Smooth muscle cell of the brain vasculature (primary cell): ENCODE results near the gene KAZN.

Source experiments
- DNase-seq: peaks from one replicate; pipeline ENCODE4 v3.0.0-alpha.2; 2012; ENCODE audit warnings: low read depth, low spot score

The KAZN gene

DNA sequence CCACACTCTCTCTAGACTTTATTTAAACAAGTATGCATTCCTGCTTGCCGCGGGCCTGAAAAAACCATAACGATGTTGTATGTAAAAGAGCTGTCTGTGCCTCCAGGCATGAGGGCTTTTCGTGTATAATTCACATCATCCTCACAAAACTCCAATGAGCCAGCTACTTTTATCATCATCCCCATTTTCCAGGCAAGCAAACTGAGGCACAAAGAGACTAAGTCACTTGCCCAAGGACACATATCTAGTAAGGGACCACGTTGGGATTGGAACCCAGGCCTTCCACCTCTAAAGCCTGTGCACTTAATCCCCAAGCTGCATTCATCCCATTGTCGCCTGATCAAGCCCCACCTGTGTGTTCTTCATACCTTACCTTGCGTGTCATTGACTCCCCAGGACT lies 226.9 kb downstream of the KAZN start:
- DNase-seq = no peak

DNA sequence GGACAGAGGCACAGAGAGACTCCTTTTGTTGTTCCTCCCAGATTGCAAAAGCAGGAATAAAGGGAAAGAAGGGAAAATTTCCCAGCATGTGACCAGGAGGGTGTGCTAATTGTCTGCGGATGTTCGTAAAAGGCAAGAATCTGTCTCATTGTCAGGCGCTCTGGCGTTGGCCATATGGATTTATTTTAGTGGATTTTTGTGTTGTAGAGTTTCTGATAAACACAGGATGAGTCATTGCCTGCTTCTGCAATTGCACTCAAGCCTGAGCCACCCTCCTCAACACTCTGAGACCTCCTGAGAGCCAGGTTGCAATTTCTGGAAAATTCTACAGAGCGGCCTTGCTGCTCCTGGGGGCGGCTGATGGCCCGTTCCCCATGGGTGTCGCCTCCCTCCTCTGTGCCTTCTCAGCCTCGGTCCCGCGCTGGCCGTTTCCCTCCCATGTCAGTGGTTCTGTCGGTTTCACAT lies 227.7 kb downstream of the KAZN start:
- no peak for DNase-seq

DNA sequence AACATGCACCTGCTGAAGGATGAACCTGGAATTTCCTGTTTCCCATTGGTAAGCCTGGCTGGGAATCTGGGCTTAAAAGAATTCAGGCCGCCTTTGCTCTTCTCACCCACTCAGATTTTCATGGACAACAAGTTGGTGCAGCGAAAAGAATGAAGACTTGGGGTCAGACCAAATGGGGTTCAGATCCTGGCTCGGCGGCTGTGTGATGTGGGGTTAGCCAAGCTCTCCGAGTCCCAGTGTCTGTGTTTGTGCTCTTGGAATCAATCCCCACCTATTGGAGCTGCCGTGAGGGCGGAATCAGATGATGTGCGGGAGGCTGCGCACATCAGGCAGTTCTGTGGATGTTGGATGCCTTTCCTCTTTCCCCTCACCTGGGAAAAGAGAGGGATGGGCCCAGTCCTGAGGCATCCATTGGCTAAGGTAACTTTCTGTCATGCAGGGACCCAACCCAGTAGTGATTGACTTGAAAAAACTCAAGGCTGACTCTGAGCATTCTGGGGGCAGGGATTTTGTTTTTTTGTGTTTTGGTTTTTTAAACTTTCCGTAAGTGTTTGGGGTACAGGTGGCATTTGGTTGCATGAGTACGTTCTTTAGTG lies 228.3 kb downstream of the KAZN start:
- no peak for DNase-seq

DNA sequence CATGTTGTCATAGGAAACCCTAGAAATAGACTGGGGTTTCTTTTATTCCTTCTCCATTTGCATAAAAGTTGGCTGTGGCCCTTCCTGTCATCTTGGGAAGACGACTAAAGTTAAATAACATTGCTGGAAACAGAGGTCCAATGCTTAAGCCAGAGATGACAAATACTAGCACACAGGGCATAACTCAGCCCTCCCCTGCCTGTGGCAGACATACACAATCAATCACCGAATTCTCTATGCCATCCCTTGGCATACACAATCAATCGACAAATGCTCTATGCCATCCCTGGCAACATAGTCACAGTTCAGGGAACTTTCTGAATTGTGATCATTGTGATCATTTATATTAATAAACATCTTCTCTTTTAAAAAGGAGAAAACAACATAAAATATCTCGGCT lies 229.4 kb downstream of the KAZN start:
- DNase-seq = no peak

DNA sequence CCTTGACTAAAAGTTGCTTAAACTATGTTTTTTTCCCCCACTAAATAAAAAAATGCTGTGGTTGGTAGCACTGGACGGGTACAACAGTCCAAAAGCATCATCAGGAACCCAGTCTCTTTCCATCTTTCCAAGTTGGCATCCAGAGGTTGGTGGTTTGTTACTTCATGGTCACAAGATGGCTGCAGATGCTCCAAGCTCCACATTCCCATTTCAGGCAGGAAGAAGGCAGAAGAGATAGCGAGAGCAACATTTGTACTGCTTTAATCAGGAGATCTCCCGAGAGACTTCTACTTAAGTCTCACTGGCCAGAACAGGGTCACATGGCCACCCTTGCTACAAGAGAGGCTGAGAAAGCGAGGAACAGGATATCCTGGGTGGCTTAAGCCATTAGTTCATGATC lies 230.2 kb downstream of the KAZN start:
- DNase-seq = no peak

DNA sequence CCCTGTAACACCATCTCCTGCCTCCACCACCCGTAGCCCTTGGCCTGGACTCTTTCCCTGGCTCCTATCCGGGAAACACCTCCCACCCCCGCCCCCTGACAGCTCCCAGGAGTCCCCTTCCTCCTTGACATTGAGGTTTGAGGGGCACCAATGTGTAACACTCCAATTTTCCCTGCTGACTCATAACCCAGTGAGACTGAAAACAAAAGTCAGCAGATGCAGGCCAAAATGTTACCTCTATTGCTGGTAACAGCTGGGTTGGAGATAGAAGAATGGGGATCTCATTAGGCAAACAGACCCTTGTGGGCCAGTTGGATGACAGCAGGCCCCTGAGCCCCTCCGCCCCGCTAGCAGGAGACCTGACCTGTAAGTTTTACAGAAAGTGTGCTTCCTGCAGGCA lies 237.2 kb downstream of the KAZN start:
- DNase-seq = no peak

DNA sequence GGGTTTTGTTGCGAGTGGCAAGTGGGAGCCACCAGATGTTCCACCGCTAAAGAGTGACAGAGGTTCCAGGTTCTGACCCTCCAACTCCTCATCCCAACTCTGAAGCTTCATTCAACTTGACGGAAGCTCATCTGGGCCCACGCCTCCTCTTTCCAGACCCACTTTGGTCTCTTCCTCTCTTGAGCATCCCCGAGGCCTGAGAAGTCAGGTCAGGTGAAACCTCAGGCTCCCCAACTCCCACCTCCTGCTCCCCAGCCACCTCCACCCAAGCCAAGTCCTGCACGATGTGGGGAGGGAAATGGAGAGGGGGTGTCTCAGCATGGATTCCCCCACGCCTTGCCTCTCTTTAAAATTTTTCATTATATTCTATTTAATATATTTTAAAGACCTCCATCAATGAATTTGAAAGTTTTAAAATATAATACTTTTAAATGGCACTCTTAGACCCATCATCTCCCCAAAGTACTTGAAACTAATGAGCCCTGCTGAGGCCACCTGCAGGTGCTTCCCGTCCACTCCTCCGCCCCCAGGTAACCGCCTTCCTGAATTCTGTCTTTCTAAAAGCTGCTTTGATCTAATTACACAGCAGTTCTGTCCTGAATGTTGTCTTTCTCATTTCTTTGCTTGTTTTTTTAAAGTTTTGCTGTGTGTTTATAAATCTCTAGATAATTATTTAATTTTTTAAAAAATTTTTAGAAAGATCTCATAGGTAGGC lies 238.1 kb downstream of the KAZN start:
- DNase-seq = no peak

DNA sequence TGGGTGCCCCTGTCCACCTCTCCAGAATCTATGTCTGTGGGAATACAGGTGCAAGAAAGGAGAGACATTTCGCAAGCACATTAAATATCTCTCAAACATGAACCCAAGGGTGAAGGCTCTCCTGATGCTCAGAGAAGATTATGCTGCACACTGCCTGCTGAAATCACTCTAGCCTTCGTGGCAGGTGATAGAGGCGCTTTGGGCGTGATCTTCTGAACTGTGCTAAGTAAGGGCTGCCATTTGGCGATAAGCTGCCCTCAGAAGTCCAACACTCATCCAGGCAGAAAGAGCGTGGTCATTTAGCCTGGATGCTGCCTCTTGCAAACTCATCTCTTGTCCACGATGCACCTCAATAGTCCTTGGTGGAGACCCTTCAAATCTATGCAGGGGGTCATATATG lies 241.9 kb downstream of the KAZN start:
- no peak for DNase-seq

DNA sequence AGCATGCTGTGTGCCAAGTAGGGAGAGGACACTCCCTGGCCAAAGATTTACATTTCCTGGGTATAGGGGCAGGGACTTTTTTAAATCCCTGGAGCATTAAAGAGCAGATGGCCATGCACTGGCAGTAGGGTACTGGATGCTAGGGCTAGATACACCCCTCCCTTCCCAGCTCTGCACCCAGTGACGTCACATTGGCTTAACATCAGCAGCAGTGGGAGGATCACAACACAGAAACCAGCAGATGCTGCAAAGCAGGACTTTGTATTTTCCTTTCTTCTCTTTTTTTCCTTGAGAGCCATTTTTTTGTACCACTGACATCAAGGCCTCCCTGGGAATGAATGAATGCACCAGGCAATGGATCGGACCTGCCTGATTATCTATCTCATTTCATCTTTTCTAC lies 243.0 kb downstream of the KAZN start:
- no peak for DNase-seq

DNA sequence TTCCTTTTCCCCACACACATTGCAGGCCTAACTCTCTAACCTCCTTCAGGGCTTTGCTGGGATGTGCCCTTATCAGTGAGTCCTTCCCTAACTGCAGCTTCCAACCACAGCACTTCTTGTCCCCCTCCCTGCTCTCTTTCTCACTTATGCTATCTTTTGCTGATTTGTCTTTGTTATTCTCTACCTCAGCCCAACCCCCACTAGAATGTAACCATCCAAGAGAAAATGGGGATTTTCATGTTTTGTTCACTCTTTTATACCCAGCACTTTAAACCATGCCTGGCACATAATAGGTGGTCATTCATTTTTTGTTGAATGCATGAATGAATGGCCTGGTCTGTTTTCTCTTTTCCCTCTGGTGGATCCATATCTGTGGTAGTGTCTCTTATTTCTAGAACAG lies 243.5 kb downstream of the KAZN start:
- no peak for DNase-seq

DNA sequence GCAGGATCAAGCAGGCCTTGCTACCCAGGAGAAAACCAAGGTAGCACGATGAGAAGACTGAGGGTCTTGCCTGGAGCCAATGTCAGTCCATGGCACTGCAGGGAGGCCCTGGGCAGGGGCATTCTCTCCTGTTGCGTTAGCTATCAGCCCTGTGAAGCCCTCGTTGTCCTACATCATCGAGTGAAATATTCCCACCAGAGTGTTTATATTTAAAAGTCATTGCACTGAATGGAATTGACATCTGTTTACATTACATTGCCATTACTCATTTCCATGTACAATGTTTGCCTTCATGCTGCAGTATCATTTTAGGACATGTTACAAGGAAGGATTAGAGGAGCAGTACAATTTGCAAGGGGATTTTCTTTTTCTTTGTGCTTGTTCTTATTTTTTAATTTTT lies 243.9 kb downstream of the KAZN start:
- no peak for DNase-seq

DNA sequence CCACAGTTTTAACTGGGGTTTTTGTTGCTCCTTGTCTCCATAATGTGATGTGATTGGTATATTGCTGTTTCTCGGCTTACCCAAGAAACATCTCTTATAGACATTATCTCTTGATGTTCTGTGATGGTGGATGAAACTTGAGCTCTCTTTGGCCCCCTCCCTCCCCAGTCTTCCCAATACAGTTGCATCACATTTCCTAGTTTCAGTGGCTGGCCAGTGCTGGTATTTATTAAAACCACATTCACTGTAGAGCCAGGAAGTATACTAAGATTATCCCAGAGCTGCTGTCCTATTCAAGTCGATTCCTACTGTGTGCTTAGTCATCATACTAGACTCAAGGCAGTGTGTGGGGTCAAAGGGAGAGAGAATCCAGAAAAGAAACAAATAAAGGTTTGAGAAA lies 244.4 kb downstream of the KAZN start:
- no peak for DNase-seq

DNA sequence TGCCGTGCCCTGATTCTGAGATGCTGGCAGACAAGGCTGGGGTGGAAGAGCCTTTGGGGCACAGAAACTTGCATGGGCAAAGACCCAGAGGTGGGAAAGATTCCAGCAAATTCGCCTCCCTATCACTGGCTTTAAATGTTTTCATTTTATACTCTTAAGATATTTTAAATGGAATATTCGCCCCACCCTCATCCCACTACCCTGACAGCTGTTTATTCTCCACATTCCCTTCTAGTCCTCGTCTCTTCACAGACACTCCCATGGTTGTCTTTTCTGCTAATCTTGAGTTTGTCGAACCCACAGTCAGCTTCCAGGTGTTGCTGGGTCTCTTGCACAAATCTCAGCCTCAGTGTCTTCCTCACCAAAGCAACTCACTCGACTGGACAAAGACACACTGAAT lies 245.0 kb downstream of the KAZN start:
- DNase-seq = no peak

DNA sequence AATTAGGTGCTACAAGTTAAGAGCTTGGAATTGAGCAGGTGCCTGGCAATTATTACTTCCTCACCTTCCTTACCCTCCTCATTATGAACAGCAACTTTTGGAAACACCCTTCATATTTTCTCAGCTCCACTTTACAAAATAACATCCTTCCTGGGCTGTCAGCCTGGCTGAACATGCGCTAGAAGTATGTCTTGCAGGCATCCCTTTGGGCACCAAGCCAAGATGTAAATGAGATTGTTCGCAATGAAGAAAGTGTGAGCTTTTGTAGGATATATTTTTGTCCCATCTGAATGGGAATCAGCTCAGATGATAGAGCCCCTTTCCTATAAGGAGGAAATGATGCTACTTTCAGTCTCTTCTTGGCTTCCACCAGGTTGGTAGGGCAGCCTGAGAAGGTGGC lies 245.9 kb downstream of the KAZN start:
- DNase-seq = no peak

DNA sequence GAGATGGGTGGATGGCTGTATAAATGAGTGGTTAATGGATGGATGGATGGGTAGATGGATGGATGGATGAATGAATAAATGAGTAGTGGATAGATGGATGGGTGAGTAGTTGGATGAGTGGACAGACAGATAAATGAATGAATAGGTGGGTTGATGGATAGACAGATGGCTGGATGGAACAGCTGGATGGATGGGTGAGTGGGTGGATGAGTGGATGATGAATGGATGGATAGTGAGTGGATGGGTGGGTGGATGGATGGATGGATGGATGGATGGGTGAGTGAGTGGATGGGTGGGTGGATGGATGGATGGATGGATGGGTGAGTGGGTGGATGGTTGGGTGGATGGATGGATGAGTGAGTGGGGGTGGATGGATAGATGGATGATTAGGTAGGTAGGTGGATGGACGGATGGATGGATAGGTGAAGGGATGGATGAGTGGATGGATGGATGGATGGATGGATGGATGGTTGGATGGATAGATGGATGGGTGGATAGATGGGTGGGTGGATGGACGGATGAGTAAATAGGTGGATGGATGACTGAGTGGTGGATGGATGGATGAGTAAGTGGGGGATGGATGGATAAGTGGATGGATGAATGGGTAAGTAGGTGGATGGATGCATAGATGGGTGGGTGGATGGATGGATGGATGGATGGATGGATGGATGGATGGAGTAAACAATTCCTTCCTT lies 246.6 kb downstream of the KAZN start:
- no peak for DNase-seq

DNA sequence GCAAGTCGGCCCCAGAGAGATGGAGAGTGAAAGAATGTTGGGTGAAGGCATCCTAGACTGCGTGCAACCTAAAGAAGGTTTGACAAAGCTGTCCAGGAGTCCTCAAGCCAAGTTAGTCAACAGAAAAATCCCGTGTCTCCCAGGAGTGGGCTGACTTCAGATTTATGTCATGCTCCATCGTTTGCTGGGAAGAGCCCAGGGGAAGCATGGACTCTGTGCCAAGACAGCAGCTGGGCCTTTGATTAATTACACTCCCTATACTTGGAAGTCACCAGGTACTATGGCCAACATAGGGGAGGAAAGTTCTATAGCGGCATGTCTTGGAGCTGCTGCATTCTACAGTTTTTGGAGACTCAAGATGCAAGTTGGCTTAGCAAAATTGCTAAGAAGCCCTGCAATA lies 247.4 kb downstream of the KAZN start:
- no peak for DNase-seq

DNA sequence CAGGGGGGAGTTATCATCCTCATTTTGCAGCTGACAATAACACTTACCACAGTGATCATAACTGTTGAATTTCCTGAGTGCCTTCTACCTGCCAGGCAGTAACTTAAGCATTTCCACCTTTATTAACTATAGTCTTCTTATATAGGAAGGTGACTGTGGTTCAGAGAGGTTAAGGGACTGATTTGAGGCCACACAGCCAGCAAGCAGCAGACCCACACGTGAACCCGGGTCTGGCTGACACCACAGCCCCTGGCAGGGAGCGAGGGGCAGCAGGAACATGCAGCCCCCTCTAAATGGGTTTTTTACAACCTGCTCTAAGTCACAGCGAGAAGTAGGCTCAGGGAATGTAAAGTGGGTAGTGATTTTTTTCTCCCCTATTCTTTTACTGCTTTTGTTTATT lies 248.2 kb downstream of the KAZN start:
- no peak for DNase-seq

DNA sequence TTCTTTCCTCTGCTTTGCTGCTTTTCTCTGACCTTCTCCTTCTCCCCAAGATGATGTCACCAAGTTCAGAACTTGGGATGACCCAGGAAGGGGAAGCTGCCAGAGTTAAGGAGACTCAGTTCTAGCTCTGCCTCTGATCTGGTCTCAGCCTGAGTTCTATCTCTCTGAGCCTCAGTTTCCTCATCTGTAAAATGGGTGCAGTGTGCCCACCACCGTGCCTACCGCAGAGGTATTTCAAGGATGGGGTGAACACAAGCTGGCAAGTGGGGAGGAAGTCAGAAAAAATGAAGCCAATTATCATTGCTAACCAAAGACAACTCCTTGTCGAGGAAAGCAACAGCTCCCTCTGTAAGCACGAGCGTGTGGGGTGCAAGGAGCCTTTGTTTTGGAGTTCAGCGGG lies 249.7 kb downstream of the KAZN start:
- no peak for DNase-seq

DNA sequence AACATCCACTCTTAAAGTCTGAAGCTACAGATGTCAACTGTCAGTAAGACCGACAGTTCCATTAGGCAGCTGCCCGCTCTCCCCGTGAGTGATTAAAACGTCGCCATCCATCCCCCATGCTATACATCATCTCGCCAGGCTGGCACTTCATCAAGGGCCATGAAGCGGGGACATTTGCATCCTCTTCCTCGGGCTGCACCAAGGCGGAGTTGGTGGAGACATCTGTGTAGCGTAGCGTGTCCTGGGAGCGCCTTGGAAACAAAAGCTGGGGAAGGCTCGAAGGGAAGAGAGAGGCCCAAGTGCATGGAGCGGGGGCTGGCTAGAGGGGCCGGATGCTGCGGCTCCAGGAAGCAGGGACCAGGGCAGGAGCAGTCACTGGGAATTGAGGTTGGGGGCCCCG lies 250.1 kb downstream of the KAZN start:
- DNase-seq = no peak

DNA sequence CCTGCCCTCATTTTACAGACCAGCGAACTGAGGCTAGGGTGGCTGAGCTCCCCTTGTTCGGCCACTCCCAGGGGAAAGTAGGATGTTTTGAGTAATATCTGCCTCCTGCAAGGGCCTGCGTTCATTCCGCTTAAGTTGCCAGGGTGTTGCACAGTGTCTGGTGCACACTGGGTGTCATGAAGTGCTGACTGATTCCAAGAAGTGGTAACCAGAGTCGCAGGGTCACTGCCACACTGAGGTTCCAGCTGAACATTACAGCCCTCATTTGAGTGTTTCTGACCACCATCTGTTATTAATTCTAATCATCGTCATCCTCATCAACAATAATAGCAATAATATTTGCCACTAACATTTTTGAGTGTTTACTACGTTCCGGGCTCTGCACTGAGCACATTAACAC lies 250.6 kb downstream of the KAZN start:
- DNase-seq = no peak

DNA sequence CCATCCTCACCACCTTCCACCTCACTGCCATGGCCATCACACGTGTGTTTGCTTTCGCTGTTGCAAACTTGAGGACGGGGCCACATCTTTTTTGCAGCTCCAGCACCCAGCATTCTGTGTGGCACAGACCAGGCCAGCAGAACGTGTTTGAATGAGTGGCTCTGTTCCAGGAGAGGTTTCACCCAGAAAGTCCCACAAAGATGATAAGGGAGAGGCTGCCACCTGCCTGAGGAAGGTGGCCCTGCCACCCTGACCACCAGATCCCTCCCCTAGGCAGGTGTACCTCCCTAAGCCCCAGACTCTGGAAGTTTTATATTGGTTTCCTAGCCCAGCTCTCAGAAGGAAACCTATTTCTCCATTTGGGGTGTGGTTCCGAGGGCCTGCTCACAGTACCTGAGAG lies 252.1 kb downstream of the KAZN start:
- no peak for DNase-seq

DNA sequence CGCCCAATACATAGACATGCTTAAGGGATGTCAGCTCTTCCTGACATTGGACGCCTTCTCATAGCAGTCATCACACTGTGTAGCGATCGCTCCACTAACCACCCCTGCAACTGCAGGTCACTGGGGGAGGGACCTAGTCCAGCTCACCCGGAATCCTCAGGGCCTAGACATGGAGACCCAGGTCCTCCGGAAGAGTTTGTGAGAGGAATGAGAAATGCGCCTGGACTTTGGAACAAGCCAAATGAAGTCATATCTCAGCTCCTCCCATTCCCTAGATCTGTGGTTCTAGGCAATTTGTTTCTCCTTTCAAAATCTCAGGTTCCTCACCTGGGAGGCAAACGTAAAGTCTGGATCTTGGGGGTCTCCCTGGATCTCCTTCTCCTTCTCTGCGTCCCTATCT lies 253.3 kb downstream of the KAZN start:
- no peak for DNase-seq

DNA sequence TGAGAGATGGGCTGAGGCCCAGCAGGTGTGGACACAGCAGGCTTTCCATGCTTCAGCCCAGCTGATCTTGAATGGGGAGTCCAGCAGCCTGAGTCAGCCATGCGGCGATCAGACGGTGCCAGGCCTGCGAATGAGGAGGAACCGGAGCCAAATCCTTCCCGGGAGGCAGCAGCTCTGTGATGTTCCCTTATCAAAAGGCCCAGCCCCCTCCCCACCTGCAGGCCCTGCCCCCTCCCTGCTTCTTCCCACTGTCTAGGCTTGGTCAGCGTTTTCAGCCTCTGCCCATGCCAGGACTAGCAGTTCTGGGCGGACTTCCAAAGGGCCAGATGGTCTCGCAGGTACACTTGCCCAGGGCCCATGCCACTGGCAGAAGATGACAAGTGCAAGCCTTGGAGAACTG lies 253.8 kb downstream of the KAZN start:
- no peak for DNase-seq
